GM13977 (cell line): ENCODE results near the gene THBS1.

Experiments used
- DNase-seq: peaks from one replicate; pipeline ENCODE4 v3.0.0; 2012; ENCODE audit warnings: low spot score
- CTCF ChIP-seq: IDR thresholded peaks from 2 replicates; pipeline ENCODE4 v1.5.1; 2012; ENCODE audit warnings: mild to moderate bottlenecking, control low read depth; ENCODE audit not compliant: insufficient read depth; ENCODE audit errors: extremely low read depth, missing control alignments
- in situ Hi-C: fragments of 300-500 bp; cut with MboI; formaldehyde crosslinking; loops from one replicate; pipeline ENCODE4 v1.12.0; 2022; ENCODE audit warnings: low sequenced_read_pairs, low pct_unique_long_range_greater_than_20kb, mixed read lengths, inconsistent platforms; ENCODE audit not compliant: unreplicated experiment

THBS1 gene

GRCh38 chr15:39598186-39598850 is 17.4 kb downstream of the THBS1 start:
- TF ChIP-seq CTCF, result no peak
- in situ Hi-C loops, result loop anchor here (25.0 kb wide), 2 partner anchors 236 to 486 kb away; no protein-coding TSS in a partner anchor

GRCh38 chr15:39598958-39599845 is 18.3 kb downstream of the THBS1 start:
- no peak for TF ChIP-seq CTCF
- DNase-seq, result no peak
- in situ Hi-C loops, result loop anchor here (25.0 kb wide), 2 partner anchors 237 to 487 kb away; no protein-coding TSS in a partner anchor

More at GRCh38 chr15:39598186-39598850, 17.4 kb downstream of the THBS1 start:
- DNase-seq, result no peak

- in situ Hi-C loops, result loop anchor here (25.0 kb wide), 2 partner anchors 238 to 488 kb away; no protein-coding TSS in a partner anchor
Measured at GRCh38 chr15:39599871-39600270, 19.0 kb downstream of the THBS1 start.

GRCh38 chr15:39602143-39602542 is 21.3 kb downstream of the THBS1 start:
- in situ Hi-C loops, result no loop called here
- peak; percentile 3 for TF ChIP-seq CTCF
- DNase-seq, result no peak

More at GRCh38 chr15:39599871-39600270, 19.0 kb downstream of the THBS1 start:
- DNase-seq, result no peak
- TF ChIP-seq CTCF, result no peak

- no peak for DNase-seq
- TF ChIP-seq CTCF, result no peak
- in situ Hi-C loops, result no loop called here
Measured at GRCh38 chr15:39605146-39605545, 24.3 kb downstream of the THBS1 start.

GRCh38 chr15:39608185-39609139 is 27.6 kb downstream of the THBS1 start:
- in situ Hi-C loops, result no loop called here
- no peak for DNase-seq
- no peak for TF ChIP-seq CTCF
